Kidney (tissue), 14 donors: ENCODE measurements around the gene MARVELD1. TPM values are rescaled to one million over a fixed set of nuclear protein-coding genes. Genes with fewer than 3 reads are reported as not detected.

Experiments
- DNase-seq, 5 donors: peaks; one replicate each; pipeline ENCODE4 v3.0.0-alpha.2; 2013 to 2020
- FAIRE-seq: peaks from 2 replicates; lab custom pipeline; 2012; peaks lifted over from hg19 to GRCh38; lab: Jason Lieb, UNC
- H3K27ac ChIP-seq, 2 donors: one replicate each; pipeline ENCODE4 v1.7.0; 2013; ENCODE audit warnings: low read depth in 2 of 2, low read length in 2 of 2, inconsistent platforms in 1 of 2
- H3K27me3 ChIP-seq: one replicate; pipeline ENCODE4 v1.7.1; 2013; ENCODE audit warnings: low read length, inconsistent platforms; ENCODE audit not compliant: control insufficient read depth, insufficient read depth
- H3K36me3 ChIP-seq, 3 donors: one replicate each; pipeline versions ENCODE4 v1.7.0 to v1.7.1; 2013; ENCODE audit warnings: low read length in 3 of 3, control low read depth in 1 of 3, inconsistent platforms in 1 of 3; ENCODE audit not compliant: insufficient read depth in 3 of 3, control insufficient read depth in 2 of 3
- H3K4me1 ChIP-seq, 3 donors: one replicate each; pipeline versions ENCODE4 v1.7.0 to v1.7.1; 2013; ENCODE audit warnings: low read length in 3 of 3, inconsistent platforms in 1 of 3, low read depth in 1 of 3; ENCODE audit not compliant: control insufficient read depth in 2 of 3, insufficient read depth in 2 of 3
- H3K4me3 ChIP-seq, 3 donors: one replicate each; pipeline versions ENCODE4 v1.7.0 to v1.8.1; 2013; ENCODE audit warnings: low read length in 3 of 3, control low read depth in 1 of 3, inconsistent platforms in 1 of 3
- H3K9ac ChIP-seq, 3 donors: one replicate each; pipeline versions ENCODE4 v1.7.0 to v1.7.1; 2013; ENCODE audit warnings: low read length in 3 of 3, control low read depth in 1 of 3, inconsistent platforms in 1 of 3
- H3K9me3 ChIP-seq, 3 donors: one replicate each; pipeline versions ENCODE4 v1.7.0 to v1.7.1; 2013; ENCODE audit warnings: low read length in 3 of 3, control low read depth in 1 of 3, inconsistent platforms in 1 of 3; ENCODE audit not compliant: control insufficient read depth in 2 of 3, insufficient read depth in 1 of 3
- intact Hi-C: fragments of 100-400 bp; cut with DNase I; formaldehyde crosslinking; loops from one replicate; pipeline ENCODE4 v1.11.1; 2022
- polyA plus RNA-seq: library from polyadenylated mRNA; stranded (reverse); fragments of 350-450 nt; fragmentation: Illumina TruSeq; extraction: RNeasy Lipid Tissue Mini Kit (QIAGEN cat#74804); gene quantifications from one replicate; pipeline ENCODE4 v1.2.3, GENCODE V29; 2014; ENCODE audit warnings: low read depth, low replicate concordance; ENCODE audit not compliant: insufficient read depth
- total RNA-seq: library from RNA; stranded (reverse); fragmentation: NEBNext Ultra II Directional; extraction: Animal tissue kit (Norgen Biotek cat#: 25700); gene quantifications from one replicate; pipeline ENCODE4 v1.2.1, GENCODE V29; 2021
- TF ChIP-seq, protein P1 (sequence below): IDR thresholded peaks from 3 replicates; pipeline ENCODE4 v1.5.1; 2012; ENCODE audit warnings: mild to moderate bottlenecking, moderate library complexity, borderline replicate concordance; ENCODE audit not compliant: insufficient read depth; ENCODE audit errors: extremely low read depth
- donor health status: control.
- donor health status: control.
- donor health status: control.
- donor health status: control.
- donor health status: control.
- donor health status: DM: yes; HTN: yes; CAD: no.
- donor health status: Normal renal cell carcinoma (clear cell type).

Gene MARVELD1
- total and polyA plus RNA-seq, 2 donors from 2014 or later: 8.3 to 43.2 TPM

DNA sequence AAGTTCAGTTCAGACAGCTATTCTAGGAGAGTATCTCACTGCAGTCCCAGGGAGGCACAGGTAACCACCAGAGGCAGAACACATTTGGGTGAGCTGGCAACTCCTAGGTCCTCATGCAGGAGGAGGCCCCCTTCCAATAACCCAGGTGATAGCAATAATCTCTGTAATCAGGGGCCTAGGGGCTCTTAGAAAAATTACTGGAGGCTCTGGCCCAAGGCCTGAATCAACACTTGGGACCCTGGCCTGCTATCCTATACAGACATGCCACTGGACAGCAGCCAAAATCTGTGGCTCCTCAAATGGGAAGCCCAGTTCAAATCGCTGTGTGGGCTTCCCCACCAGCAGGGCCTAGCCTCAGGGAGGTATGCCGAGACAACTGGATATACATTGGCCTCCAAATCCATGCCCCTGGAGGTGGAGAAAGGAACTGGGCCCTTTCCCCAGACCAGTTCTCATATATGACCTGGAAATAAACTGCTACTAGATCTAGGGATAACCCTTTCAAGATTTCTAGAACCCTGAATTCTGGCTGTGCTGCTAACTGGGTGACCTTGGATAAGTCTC is 28.1 kb upstream of the MARVELD1 start:
- Histone ChIP-seq H3K4me3 (peak overlapping the region in 2 of 3 donors; percentile 2 to 82), H3K36me3 (no peaks in the 10 kb centered on the region), H3K9ac (peak overlapping the region in 1 of 3 donors; percentile 86), H3K27me3 (no peaks in the 10 kb centered on the region), H3K27ac (no peak overlapping the region), H3K9me3 (no peaks in the 10 kb centered on the region), H3K4me1 (peaks cover 2 to 23% (median 23%) of the 10 kb centered on the region in 3 donors)
- intact Hi-C loops: no loop called here
- DNase-seq (peak in 2 of 5 donors; percentile 10 to 37), FAIRE-seq (no peak)
- TF ChIP-seq, protein P1, sequence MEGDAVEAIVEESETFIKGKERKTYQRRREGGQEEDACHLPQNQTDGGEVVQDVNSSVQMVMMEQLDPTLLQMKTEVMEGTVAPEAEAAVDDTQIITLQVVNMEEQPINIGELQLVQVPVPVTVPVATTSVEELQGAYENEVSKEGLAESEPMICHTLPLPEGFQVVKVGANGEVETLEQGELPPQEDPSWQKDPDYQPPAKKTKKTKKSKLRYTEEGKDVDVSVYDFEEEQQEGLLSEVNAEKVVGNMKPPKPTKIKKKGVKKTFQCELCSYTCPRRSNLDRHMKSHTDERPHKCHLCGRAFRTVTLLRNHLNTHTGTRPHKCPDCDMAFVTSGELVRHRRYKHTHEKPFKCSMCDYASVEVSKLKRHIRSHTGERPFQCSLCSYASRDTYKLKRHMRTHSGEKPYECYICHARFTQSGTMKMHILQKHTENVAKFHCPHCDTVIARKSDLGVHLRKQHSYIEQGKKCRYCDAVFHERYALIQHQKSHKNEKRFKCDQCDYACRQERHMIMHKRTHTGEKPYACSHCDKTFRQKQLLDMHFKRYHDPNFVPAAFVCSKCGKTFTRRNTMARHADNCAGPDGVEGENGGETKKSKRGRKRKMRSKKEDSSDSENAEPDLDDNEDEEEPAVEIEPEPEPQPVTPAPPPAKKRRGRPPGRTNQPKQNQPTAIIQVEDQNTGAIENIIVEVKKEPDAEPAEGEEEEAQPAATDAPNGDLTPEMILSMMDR: no peak

DNA sequence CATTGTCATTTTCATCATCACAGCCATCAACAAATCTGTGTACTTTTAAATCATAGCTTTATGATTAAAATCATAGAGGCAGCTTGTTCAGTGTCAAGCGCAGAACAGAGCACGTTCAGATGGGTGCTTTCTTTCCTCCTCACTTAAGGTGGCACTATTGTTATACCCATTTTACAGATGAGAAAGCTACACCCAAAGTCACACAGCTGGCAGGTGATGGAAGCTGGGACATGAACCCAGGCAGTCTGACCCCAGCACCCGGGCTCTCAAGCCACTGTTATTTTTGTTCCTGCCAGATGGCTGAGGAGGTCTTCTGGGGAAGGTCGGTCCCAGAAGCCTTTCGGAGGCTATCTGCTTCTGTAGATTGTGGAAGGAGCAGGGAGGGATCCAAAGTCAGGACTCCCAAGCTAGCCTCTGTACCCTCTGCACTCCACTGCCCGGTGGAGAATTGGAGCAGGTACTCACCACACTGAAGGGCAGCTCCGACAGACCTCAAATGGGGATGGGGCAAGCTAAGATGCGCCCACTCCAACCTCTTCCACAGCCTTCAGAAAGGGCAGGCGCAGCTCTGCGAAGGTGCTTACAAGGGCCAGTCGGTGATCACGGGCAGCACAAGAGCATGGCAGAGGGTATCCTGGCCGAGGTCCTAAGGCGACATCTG is 27.1 kb upstream of the MARVELD1 start:
- no peak for DNase-seq
- Histone ChIP-seq H3K9me3 (no peaks in the 10 kb centered on the region), H3K4me1 (peaks cover 2 to 23% (median 23%) of the 10 kb centered on the region in 3 donors), H3K36me3 (no peaks in the 10 kb centered on the region), H3K27me3 (no peaks in the 10 kb centered on the region), H3K9ac (peak overlapping the region; percentile 45 to 93 (median 86)), H3K4me3 (peak overlapping the region; percentile 60 to 82 (median 60)), H3K27ac (peak overlapping the region; percentile 94 to 95)
- no peak for FAIRE-seq
- TF ChIP-seq, protein P1: no peak
- intact Hi-C loops: no loop called here

DNA sequence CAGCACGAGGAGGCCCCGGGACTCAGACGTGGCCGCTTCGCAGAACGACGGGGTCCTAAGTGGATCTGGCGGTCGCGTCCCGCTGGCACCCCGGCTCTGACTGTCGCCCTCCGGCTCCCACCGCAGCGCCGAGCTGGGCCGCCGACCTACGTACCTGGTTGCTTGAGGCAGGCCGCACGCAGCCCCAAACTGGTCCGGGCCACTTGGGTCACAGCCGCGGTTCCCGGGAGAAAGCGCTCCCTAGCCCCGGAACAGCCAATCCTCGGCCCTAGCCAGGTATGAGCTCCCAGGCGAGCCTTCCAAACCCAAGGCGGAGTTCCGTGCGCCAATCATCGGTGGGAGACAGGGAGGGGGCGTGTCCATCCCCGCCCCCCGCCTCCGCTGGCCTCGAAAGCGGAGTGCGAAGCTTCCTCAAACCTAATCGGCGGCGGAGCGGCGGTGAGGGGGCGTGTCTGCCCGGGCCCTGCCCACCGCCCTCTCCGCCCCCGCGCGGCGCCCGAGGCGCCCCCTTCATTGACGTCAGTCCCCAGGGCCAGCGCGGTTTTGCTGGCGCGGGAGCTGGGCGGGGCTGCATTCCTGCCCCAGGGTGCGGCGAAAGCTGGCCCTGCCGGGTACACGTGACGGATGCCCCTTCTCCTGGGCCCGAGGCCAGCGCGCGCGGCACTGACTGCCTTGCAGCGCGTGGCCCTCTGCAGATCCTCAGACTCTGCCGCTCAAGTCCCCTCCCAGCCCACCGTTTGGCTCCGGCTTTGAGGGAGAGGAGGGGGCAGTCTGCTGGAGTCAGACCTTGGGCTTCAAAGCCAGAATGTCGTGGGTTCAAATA is 26.4 kb upstream of the MARVELD1 start, which contains the start of gene AVPI1:
TSS of gene AVPI1 (minus strand) at position 280 of the 823 bp plus-strand sequence. CDS start 7,336 bp downstream, outside the sequence.
- Histone ChIP-seq H3K27ac (peak within 1 kb of the TSS; percentile 94 to 95), H3K4me1 (peaks cover 2 to 23% (median 20%) of the 10 kb centered on the region in 3 donors), H3K4me3 (peak within 1 kb of the TSS; percentile 60 to 82 (median 65)), H3K27me3 (no peaks in the 10 kb centered on the region), H3K36me3 (no peaks in the 10 kb centered on the region), H3K9ac (peak within 1 kb of the TSS; percentile 45 to 93 (median 86)), H3K9me3 (no peaks in the 10 kb centered on the region)
- intact Hi-C loops: no loop called here
- TF ChIP-seq, protein P1: no peak
- FAIRE-seq: no peak
- DNase-seq: peak; percentile 98 to 99 (median 99)
